ENCODE measurements around the gene C1R.

The C1R gene

DNA sequence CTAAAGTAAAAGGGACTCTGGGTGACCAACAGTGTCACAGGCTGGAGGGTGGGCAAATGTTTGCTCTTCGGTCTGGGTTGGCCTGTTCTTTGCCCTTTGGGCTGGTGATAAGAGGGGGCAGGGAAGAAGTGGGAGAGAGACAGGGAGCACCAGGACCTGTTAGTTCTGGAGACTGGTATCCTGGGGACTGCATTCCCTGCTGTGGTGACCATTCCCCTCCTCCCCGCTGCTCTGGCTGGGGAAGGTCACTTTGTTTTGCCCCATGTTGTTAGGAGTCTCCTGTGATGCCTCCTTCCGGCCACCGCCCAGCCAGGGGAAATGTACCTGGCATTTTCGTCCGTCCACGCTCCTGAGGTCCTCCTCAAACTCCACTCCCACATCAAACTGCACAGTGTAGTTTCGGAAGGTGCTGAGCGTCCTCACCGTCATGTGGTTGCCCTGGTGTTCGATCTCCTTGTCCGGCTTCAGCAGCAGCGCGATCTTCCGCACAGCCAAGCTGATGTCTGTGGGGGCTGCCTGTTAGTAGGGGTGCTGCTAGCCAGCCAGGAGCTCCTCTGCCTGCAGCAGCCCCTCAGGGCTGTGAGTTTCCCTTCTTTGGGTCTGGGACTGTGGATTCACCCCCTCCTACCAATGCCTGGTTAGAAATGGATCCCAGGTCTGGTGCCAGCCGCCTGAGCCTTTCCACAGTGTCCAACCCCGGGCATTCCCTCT, 35.8 kb upstream of the C1R start:
- no peaks in the 10 kb centered on the region for H3K27me3 Mint-ChIP-seq (ENCODE audit: low read depth)

DNA sequence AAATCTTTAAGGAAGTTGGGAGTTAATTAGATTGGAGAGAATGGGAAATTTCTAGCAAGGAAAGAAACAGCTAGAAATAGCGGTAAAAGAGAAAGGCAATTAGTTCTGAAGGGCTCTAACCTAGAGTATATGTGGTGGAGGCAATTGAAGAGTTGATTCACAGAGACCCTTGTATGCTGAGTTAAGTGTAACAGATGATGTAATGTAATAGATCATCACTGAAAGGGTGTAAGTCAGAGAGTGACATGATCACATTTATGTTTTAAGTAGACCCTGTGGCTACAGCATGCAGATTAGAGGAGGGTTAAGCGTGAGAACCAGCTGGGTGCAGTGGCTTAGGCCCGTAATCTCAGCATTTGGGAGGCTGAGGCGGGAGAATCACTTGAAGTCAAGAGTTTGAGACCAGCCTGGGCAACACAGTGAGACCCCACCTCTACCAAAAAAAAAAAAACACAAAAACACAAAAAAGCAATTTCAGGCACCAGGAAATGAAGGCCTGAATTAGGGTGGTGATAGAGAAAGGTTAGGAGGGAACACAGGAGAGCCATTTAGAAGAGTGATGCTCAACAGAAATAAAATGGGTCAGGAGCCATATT, 33.5 kb upstream of the C1R start:
- Mint-ChIP-seq H3K36me3 (ENCODE audit: low read depth) (peaks cover 6% of the 10 kb centered on the region), H3K4me3 (no peak overlapping the region), H3K27me3 (ENCODE audit: low read depth) (no peaks in the 10 kb centered on the region), H3K4me1 (ENCODE audit: low read depth) (peaks cover 11% of the 10 kb centered on the region), H3K27ac (no peak overlapping the region), H3K9me3 (no peaks in the 10 kb centered on the region)

More for the DNA sequence above, 35.8 kb upstream of the C1R start:
- H3K36me3 Mint-ChIP-seq (ENCODE audit: low read depth): peaks cover 18% of the 10 kb centered on the region
- no peaks in the 10 kb centered on the region for H3K9me3 Mint-ChIP-seq
- peaks cover 34% of the 10 kb centered on the region for H3K4me1 Mint-ChIP-seq (ENCODE audit: low read depth)
- H3K4me3 Mint-ChIP-seq: peak overlapping the region; percentile 57
- peak overlapping the region; percentile 20 for H3K27ac Mint-ChIP-seq

- peaks cover 6% of the 10 kb centered on the region for H3K36me3 Mint-ChIP-seq (ENCODE audit: low read depth)
- no peak overlapping the region for H3K4me3 Mint-ChIP-seq
- H3K27ac Mint-ChIP-seq: no peak overlapping the region
- H3K4me1 Mint-ChIP-seq (ENCODE audit: low read depth): peaks cover 7% of the 10 kb centered on the region
- no peaks in the 10 kb centered on the region for H3K9me3 Mint-ChIP-seq
- H3K27me3 Mint-ChIP-seq (ENCODE audit: low read depth): no peaks in the 10 kb centered on the region
Observed at GRCh38 chr12:7123806-7124522, 31.7 kb upstream of the C1R start.

- Mint-ChIP-seq H3K9me3 (no peaks in the 10 kb centered on the region), H3K4me1 (ENCODE audit: low read depth) (peaks cover 2% of the 10 kb centered on the region), H3K4me3 (no peak overlapping the region), H3K27me3 (ENCODE audit: low read depth) (no peaks in the 10 kb centered on the region), H3K27ac (no peak overlapping the region), H3K36me3 (ENCODE audit: low read depth) (peaks cover 10% of the 10 kb centered on the region)
Observed at GRCh38 chr12:7122811-7123769, 30.8 kb upstream of the C1R start.

- Mint-ChIP-seq H3K27me3 (ENCODE audit: low read depth) (no peaks in the 10 kb centered on the region), H3K4me1 (ENCODE audit: low read depth) (peaks cover 5% of the 10 kb centered on the region), H3K36me3 (ENCODE audit: low read depth) (peaks cover 11% of the 10 kb centered on the region), H3K27ac (no peak overlapping the region), H3K9me3 (no peaks in the 10 kb centered on the region), H3K4me3 (no peak overlapping the region)
Observed at GRCh38 chr12:7121324-7121723, 29.1 kb upstream of the C1R start.

GRCh38 chr12:7120166-7120565, 27.9 kb upstream of the C1R start:
- H3K36me3 Mint-ChIP-seq (ENCODE audit: low read depth): peaks cover 17% of the 10 kb centered on the region

GRCh38 chr12:7118881-7119280, 26.6 kb upstream of the C1R start:
- Mint-ChIP-seq H3K27me3 (ENCODE audit: low read depth) (no peaks in the 10 kb centered on the region), H3K9me3 (no peaks in the 10 kb centered on the region), H3K4me1 (ENCODE audit: low read depth) (peaks cover 9% of the 10 kb centered on the region), H3K27ac (no peak overlapping the region), H3K36me3 (ENCODE audit: low read depth) (peaks cover 22% of the 10 kb centered on the region), H3K4me3 (no peak overlapping the region)

More at GRCh38 chr12:7120166-7120565, 27.9 kb upstream of the C1R start:
- peaks cover 7% of the 10 kb centered on the region for H3K4me1 Mint-ChIP-seq (ENCODE audit: low read depth)
- H3K4me3 Mint-ChIP-seq: no peak overlapping the region
- H3K27ac Mint-ChIP-seq: no peak overlapping the region
- no peaks in the 10 kb centered on the region for H3K27me3 Mint-ChIP-seq (ENCODE audit: low read depth)
- no peaks in the 10 kb centered on the region for H3K9me3 Mint-ChIP-seq

- H3K4me3 Mint-ChIP-seq: no peak overlapping the region
- no peaks in the 10 kb centered on the region for H3K9me3 Mint-ChIP-seq
- H3K27ac Mint-ChIP-seq: no peak overlapping the region
- H3K4me1 Mint-ChIP-seq (ENCODE audit: low read depth): peaks cover 15% of the 10 kb centered on the region
- H3K27me3 Mint-ChIP-seq (ENCODE audit: low read depth): no peaks in the 10 kb centered on the region
- peaks cover 25% of the 10 kb centered on the region for H3K36me3 Mint-ChIP-seq (ENCODE audit: low read depth)
Observed at GRCh38 chr12:7117670-7118069, 25.4 kb upstream of the C1R start.

GRCh38 chr12:7116916-7117315, 24.7 kb upstream of the C1R start:
- Mint-ChIP-seq H3K4me1 (ENCODE audit: low read depth) (peaks cover 17% of the 10 kb centered on the region), H3K36me3 (ENCODE audit: low read depth) (peaks cover 25% of the 10 kb centered on the region), H3K4me3 (no peak overlapping the region), H3K27ac (no peak overlapping the region), H3K27me3 (ENCODE audit: low read depth) (no peaks in the 10 kb centered on the region), H3K9me3 (no peaks in the 10 kb centered on the region)

- Mint-ChIP-seq H3K27me3 (ENCODE audit: low read depth) (no peaks in the 10 kb centered on the region), H3K9me3 (no peaks in the 10 kb centered on the region), H3K4me3 (no peak overlapping the region), H3K27ac (no peak overlapping the region), H3K4me1 (ENCODE audit: low read depth) (peaks cover 18% of the 10 kb centered on the region), H3K36me3 (ENCODE audit: low read depth) (peaks cover 24% of the 10 kb centered on the region)
Observed at GRCh38 chr12:7116196-7116595, 24.0 kb upstream of the C1R start.

DNA sequence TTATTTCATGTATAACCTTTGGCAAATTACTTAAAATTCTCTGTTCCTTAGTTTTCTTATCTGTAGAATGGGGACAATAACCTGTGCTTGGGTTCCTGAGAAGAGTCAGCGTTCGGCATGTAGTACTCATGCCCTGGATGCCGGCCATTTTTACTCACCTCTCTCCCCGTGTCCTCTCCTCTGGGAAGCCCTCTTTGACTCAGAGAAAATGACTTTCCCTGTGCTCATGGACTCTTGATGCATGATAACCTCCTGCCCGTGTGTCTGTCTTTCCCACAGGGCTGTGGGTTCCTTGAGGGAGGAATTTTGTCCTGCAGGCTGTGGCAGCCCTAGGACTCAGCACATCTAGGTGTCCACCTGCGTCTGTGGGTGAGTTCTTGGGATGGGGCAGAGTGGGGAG, 22.6 kb upstream of the C1R start:
- H3K4me3 Mint-ChIP-seq: no peak overlapping the region
- H3K27me3 Mint-ChIP-seq (ENCODE audit: low read depth): no peaks in the 10 kb centered on the region
- H3K9me3 Mint-ChIP-seq: no peaks in the 10 kb centered on the region
- H3K4me1 Mint-ChIP-seq (ENCODE audit: low read depth): peaks cover 30% of the 10 kb centered on the region
- H3K36me3 Mint-ChIP-seq (ENCODE audit: low read depth): peaks cover 24% of the 10 kb centered on the region
- no peak overlapping the region for H3K27ac Mint-ChIP-seq

GRCh38 chr12:7114008-7114407, 21.8 kb upstream of the C1R start:
- H3K4me1 Mint-ChIP-seq (ENCODE audit: low read depth): peaks cover 37% of the 10 kb centered on the region
- H3K27ac Mint-ChIP-seq: peak overlapping the region; percentile 65
- H3K4me3 Mint-ChIP-seq: no peak overlapping the region
- H3K36me3 Mint-ChIP-seq (ENCODE audit: low read depth): peaks cover 24% of the 10 kb centered on the region
- H3K27me3 Mint-ChIP-seq (ENCODE audit: low read depth): no peaks in the 10 kb centered on the region
- no peaks in the 10 kb centered on the region for H3K9me3 Mint-ChIP-seq

DNA sequence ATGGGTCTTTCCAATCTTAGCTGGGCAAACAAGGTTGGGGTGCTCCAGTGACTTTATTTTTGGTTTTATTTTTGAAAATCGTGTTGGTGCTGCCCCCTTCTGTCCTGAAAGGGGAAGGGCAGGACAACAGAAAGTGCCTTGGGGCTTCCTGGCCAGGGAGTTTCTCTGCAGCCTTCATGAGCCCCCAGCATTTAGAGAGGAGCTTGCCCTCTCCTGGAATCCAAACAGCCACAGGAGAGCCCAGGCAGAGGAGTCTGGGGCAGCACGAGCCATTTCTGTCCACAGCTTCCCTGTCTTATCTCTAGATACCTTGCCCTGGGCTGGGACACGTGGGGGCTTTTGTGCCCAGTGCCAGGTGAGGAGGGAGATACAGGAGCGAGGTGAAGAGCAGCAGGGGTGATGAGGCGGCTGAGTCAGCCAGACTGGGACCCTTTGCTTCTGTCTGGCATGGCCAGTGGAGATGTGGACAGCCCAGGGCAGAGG, 21.2 kb upstream of the C1R start:
- no peak overlapping the region for H3K4me3 Mint-ChIP-seq
- H3K27me3 Mint-ChIP-seq (ENCODE audit: low read depth): no peaks in the 10 kb centered on the region
- peaks cover 21% of the 10 kb centered on the region for H3K36me3 Mint-ChIP-seq (ENCODE audit: low read depth)
- H3K4me1 Mint-ChIP-seq (ENCODE audit: low read depth): peaks cover 37% of the 10 kb centered on the region
- H3K27ac Mint-ChIP-seq: peak overlapping the region; percentile 47
- no peaks in the 10 kb centered on the region for H3K9me3 Mint-ChIP-seq

GRCh38 chr12:7112041-7112440, 19.8 kb upstream of the C1R start:
- H3K4me3 Mint-ChIP-seq: no peak overlapping the region
- no peaks in the 10 kb centered on the region for H3K9me3 Mint-ChIP-seq
- no peaks in the 10 kb centered on the region for H3K27me3 Mint-ChIP-seq (ENCODE audit: low read depth)
- peaks cover 40% of the 10 kb centered on the region for H3K4me1 Mint-ChIP-seq (ENCODE audit: low read depth)
- no peak overlapping the region for H3K27ac Mint-ChIP-seq
- peaks cover 18% of the 10 kb centered on the region for H3K36me3 Mint-ChIP-seq (ENCODE audit: low read depth)

Measured in T-helper 1 cell treated with Interleukin-12 subunit alpha and Interleukin-12 subunit beta and Interleukin-4 antibody, amounts not matched to agents 30 μg/mL and 1 μg/mL, for 36 hours (primary cell).